Vagina (tissue), 2 donors: ENCODE results near the gene STAB2.

ENCODE experiments used
- POLR2A ChIP-seq, 2 donors: fragments of 450-650 bp; IDR thresholded peaks; one replicate each; pipeline ENCODE4 v1.6.1; 2017; ENCODE audit warnings: antibody characterized with exemption in 2 of 2, mild to moderate bottlenecking in 2 of 2, moderate library complexity in 2 of 2
- POLR2AphosphoS5 ChIP-seq, 2 donors: sonication (generic); formaldehyde crosslinking; IDR thresholded peaks; one replicate each; pipeline ENCODE4 v1.9.0; 2017; ENCODE audit warnings: antibody characterized with exemption in 2 of 2, mild to moderate bottlenecking in 2 of 2, low read depth in 1 of 2; ENCODE audit not compliant: insufficient read depth in 1 of 2

DNA sequence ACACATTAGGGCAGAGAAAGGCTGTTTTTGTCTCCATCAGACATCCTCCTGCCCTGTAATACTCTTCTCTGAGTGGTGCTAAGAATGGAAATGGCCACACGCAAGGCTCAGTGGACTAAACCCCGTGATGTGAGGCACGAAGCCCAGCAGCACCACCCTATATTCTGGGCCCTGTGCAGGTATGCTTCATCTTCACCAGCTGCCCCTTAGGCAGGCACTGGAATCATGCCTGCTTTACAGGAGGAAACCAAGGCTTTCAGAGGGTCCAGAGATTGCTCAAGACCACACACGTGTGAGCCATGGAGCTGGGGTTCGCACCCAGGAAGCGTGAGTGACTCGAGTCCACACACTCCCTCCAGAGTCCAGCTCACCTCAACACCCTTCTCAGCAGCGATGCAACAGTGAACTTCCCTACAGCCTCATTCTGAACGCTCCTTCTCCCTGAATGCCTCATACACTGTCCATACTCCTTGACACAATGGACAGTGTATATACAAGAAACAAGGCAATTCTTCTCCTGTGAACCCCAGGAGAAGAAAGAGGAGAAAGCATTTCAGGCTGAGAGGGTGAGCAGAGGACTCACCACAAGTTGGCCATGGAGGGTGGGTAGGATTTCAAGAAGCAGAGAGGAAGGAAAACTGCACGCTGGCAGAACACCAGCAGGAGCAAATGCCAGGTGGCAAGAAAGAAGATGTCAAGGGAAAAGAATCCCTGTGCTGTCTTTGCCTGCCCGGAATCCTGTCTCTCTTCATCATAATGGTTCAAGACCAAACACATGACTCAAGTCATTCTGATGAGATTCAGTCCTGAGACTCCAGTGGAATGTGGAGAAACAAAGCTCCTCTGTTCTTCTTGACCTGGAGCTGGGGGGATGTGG, 214.9 kb downstream of the STAB2 start:
- TF ChIP-seq POLR2AphosphoS5 (IDR thresholded peaks at IDR 0.05; ENCODE audit: insufficient read depth in 1 of 2, low read depth in 1 of 2): no peak
- no peak for TF ChIP-seq POLR2A (IDR thresholded peaks at IDR 0.05)
